Measurements from ENCODE around the gene ENTHD1.
"Not testable (repeated sequence)": the region's sequence is repeated elsewhere in the genome, so short reads cannot be mapped to it uniquely, and the experiment has no call there.

ENTHD1 gene

GRCh38 chr22:39883057-39883456 is 10.5 kb downstream of the ENTHD1 start:
- Histone ChIP-seq H4K20me1 (ENCODE audit: insufficient read depth, low read length) (no peaks in the 10 kb centered on the region), H3K4me2 (ENCODE audit: insufficient read depth, low read length) (no peak overlapping the region), H3K9me3 (ENCODE audit: insufficient read depth, low read length, severe bottlenecking) (no peaks in the 10 kb centered on the region), H2AFZ (ENCODE audit: low read depth, low read length) (no peak overlapping the region), H3K27ac (ENCODE audit: low read length) (no peak overlapping the region), H3K4me1 (ENCODE audit: insufficient read depth, low read length) (no peaks in the 10 kb centered on the region), H3K4me3 (ENCODE audit: low read depth in 1 of 2, low read length in 2 of 2) (no peak overlapping the region), H3K27me3 (ENCODE audit: insufficient read depth, low read length, poor library complexity) (no peaks in the 10 kb centered on the region), H3K79me2 (ENCODE audit: insufficient read depth, low read length) (no peaks in the 10 kb centered on the region), H3K9ac (ENCODE audit: low read depth, low read length) (no peak overlapping the region), H3K36me3 (ENCODE audit: insufficient read depth, low read length) (no peaks in the 10 kb centered on the region)
- DNase-seq (no peak), ATAC-seq (ENCODE audit: insufficient read depth, low read depth) (no peak)
- TF ChIP-seq, protein P1, sequence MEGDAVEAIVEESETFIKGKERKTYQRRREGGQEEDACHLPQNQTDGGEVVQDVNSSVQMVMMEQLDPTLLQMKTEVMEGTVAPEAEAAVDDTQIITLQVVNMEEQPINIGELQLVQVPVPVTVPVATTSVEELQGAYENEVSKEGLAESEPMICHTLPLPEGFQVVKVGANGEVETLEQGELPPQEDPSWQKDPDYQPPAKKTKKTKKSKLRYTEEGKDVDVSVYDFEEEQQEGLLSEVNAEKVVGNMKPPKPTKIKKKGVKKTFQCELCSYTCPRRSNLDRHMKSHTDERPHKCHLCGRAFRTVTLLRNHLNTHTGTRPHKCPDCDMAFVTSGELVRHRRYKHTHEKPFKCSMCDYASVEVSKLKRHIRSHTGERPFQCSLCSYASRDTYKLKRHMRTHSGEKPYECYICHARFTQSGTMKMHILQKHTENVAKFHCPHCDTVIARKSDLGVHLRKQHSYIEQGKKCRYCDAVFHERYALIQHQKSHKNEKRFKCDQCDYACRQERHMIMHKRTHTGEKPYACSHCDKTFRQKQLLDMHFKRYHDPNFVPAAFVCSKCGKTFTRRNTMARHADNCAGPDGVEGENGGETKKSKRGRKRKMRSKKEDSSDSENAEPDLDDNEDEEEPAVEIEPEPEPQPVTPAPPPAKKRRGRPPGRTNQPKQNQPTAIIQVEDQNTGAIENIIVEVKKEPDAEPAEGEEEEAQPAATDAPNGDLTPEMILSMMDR (IDR thresholded peaks at IDR 0.05; ENCODE audit: borderline replicate concordance, extremely low read depth, low read length, poor library complexity, severe bottlenecking) = no peak
- TF ChIP-seq EZH2 (IDR thresholded peaks at IDR 0.05; ENCODE audit: borderline replicate concordance, low read depth, low read length, severe bottlenecking) = no peak

DNA sequence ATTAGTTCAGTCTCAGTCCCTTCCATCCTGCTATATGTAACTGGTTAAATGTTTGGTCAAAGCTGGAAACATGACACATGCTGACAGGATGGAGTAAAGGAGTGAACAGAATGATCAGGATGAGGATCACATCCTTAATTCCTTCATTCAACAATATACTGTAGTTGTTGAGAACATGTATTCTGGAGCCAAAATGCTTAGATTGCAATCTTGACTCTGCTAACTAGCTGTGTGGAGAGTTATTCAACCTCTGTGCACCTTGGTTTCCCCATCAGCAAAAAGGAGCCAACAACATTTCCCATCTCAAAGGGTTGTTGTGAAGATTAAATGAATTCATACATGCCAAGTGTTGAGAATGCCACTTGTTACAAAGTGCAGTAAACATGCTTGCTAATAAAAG is 12.8 kb downstream of the ENTHD1 start:
- Histone ChIP-seq H3K4me3 (ENCODE audit: low read depth in 1 of 2, low read length in 2 of 2) (no peak overlapping the region), H2AFZ (ENCODE audit: low read depth, low read length) (no peak overlapping the region), H3K36me3 (ENCODE audit: insufficient read depth, low read length) (no peaks in the 10 kb centered on the region), H3K27ac (ENCODE audit: low read length) (no peak overlapping the region), H3K4me2 (ENCODE audit: insufficient read depth, low read length) (no peak overlapping the region), H3K79me2 (ENCODE audit: insufficient read depth, low read length) (no peaks in the 10 kb centered on the region), H3K27me3 (ENCODE audit: insufficient read depth, low read length, poor library complexity) (no peaks in the 10 kb centered on the region), H3K9me3 (ENCODE audit: insufficient read depth, low read length, severe bottlenecking) (no peaks in the 10 kb centered on the region), H3K9ac (ENCODE audit: low read depth, low read length) (no peak overlapping the region), H3K4me1 (ENCODE audit: insufficient read depth, low read length) (no peaks in the 10 kb centered on the region), H4K20me1 (ENCODE audit: insufficient read depth, low read length) (no peaks in the 10 kb centered on the region)
- TF ChIP-seq EZH2 (IDR thresholded peaks at IDR 0.05; ENCODE audit: borderline replicate concordance, low read depth, low read length, severe bottlenecking) = no peak
- TF ChIP-seq, protein P1 (IDR thresholded peaks at IDR 0.05; ENCODE audit: borderline replicate concordance, extremely low read depth, low read length, poor library complexity, severe bottlenecking) = no peak
- no peak for DNase-seq
- ATAC-seq (ENCODE audit: insufficient read depth, low read depth) = no peak

DNA sequence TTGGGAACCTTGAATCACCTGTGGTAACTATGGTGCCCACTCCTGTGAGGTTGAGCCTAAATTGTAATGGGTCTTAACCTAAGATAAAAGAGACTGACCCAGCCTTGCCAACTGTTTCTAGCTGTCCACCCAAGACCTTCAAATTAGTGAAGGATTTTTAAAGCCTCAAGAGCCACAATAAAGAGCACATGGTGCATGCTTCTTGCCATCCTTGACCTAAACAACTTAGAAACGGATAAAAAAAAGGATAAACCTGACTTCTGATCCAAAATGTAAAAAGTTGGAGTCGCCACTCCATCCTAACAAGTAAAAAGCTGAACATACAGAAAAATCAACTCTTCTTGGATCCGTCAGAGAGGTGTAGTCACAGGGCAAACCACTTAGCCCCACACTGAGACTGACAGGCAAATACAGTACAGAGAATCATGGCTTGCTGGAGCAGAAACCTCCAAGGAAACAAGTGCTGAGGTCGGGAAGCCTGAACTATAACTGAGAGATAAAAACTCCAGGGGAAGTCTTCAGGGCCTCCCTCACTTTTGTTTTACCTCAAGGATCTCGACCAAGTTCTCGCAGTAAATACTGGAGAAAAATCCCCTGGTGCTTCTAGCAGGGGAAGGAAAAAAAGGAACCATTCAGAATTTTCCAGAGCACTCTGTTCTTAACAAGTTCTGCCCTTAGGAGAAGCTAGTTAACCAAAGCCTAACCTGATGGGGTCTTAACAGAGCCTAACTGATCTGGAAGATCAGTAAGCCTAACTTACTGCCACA is 16.3 kb downstream of the ENTHD1 start:
- Histone ChIP-seq H3K36me3 (ENCODE audit: insufficient read depth, low read length) (no peaks in the 10 kb centered on the region), H3K27ac (ENCODE audit: low read length) (no peak overlapping the region), H4K20me1 (ENCODE audit: insufficient read depth, low read length) (no peaks in the 10 kb centered on the region), H3K4me1 (ENCODE audit: insufficient read depth, low read length) (no peaks in the 10 kb centered on the region), H3K4me3 (ENCODE audit: low read depth in 1 of 2, low read length in 2 of 2) (no peak overlapping the region), H3K9me3 (ENCODE audit: insufficient read depth, low read length, severe bottlenecking) (no peaks in the 10 kb centered on the region), H3K9ac (ENCODE audit: low read depth, low read length) (no peak overlapping the region), H3K27me3 (ENCODE audit: insufficient read depth, low read length, poor library complexity) (no peaks in the 10 kb centered on the region), H3K4me2 (ENCODE audit: insufficient read depth, low read length) (no peak overlapping the region), H3K79me2 (ENCODE audit: insufficient read depth, low read length) (no peaks in the 10 kb centered on the region), H2AFZ (ENCODE audit: low read depth, low read length) (no peak overlapping the region)
- DNase-seq = no peak
- TF ChIP-seq, protein P1 (IDR thresholded peaks at IDR 0.05; ENCODE audit: borderline replicate concordance, extremely low read depth, low read length, poor library complexity, severe bottlenecking) = no peak
- no peak for TF ChIP-seq EZH2 (IDR thresholded peaks at IDR 0.05; ENCODE audit: borderline replicate concordance, low read depth, low read length, severe bottlenecking)
- no peak for ATAC-seq (ENCODE audit: insufficient read depth, low read depth)

GRCh38 chr22:39875176-39875885 is 18.2 kb downstream of the ENTHD1 start:
- H3K9me3 ChIP-seq (ENCODE audit: insufficient read depth, low read length, severe bottlenecking); H3K79me2 ChIP-seq (ENCODE audit: insufficient read depth, low read length); H3K4me2 ChIP-seq (ENCODE audit: insufficient read depth, low read length); H3K27me3 ChIP-seq (ENCODE audit: insufficient read depth, low read length, poor library complexity); H3K36me3 ChIP-seq (ENCODE audit: insufficient read depth, low read length); H3K27ac ChIP-seq (ENCODE audit: low read length); H4K20me1 ChIP-seq (ENCODE audit: insufficient read depth, low read length); H3K4me3 ChIP-seq (ENCODE audit: low read depth in 1 of 2, low read length in 2 of 2); H3K9ac ChIP-seq (ENCODE audit: low read depth, low read length); H2AFZ ChIP-seq (ENCODE audit: low read depth, low read length); ATAC-seq (ENCODE audit: insufficient read depth, low read depth); H3K4me1 ChIP-seq (ENCODE audit: insufficient read depth, low read length); DNase-seq: not testable (repeated sequence)
